ENCODE data around the gene CEACAM5. TPM values are rescaled to one million over a fixed set of nuclear protein-coding genes. Genes with fewer than 3 reads are reported as not detected.

The CEACAM5 gene
- total RNA-seq, 1 donor: not detected

- TF ChIP-seq, protein P1, sequence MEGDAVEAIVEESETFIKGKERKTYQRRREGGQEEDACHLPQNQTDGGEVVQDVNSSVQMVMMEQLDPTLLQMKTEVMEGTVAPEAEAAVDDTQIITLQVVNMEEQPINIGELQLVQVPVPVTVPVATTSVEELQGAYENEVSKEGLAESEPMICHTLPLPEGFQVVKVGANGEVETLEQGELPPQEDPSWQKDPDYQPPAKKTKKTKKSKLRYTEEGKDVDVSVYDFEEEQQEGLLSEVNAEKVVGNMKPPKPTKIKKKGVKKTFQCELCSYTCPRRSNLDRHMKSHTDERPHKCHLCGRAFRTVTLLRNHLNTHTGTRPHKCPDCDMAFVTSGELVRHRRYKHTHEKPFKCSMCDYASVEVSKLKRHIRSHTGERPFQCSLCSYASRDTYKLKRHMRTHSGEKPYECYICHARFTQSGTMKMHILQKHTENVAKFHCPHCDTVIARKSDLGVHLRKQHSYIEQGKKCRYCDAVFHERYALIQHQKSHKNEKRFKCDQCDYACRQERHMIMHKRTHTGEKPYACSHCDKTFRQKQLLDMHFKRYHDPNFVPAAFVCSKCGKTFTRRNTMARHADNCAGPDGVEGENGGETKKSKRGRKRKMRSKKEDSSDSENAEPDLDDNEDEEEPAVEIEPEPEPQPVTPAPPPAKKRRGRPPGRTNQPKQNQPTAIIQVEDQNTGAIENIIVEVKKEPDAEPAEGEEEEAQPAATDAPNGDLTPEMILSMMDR (IDR thresholded peaks at IDR 0.05; ENCODE audit: extremely low read depth, low read depth, low read length): no peak
- no peak for DNase-seq (ENCODE audit: insufficient read length, low spot score, missing footprints)
- no peak overlapping the region for H2AFZ ChIP-seq (ENCODE audit: low read length)
- no peaks in the 10 kb centered on the region for H3K9me3 ChIP-seq (ENCODE audit: low read depth, low read length)
- no peaks in the 10 kb centered on the region for H4K20me1 ChIP-seq (ENCODE audit: insufficient read depth, low read length)
- H3K79me2 ChIP-seq (ENCODE audit: insufficient read depth, low read length): no peaks in the 10 kb centered on the region
- no peaks in the 10 kb centered on the region for H3K36me3 ChIP-seq (ENCODE audit: insufficient read depth, low read length)
- H3K4me2 ChIP-seq (ENCODE audit: insufficient read depth, low read length): no peak overlapping the region
- no peaks in the 10 kb centered on the region for H3K27me3 ChIP-seq (ENCODE audit: insufficient read depth, low read length)
- no peak overlapping the region for H3K27ac ChIP-seq (ENCODE audit: low read depth, low read length)
- no peak overlapping the region for H3K4me3 ChIP-seq (ENCODE audit: insufficient read depth, low read length)
- no peaks in the 10 kb centered on the region for H3K4me1 ChIP-seq (ENCODE audit: insufficient read depth, low read length)
Observed at GRCh38 chr19:41671486-41671885, 36.9 kb upstream of the CEACAM5 start.

GRCh38 chr19:41682437-41682836 lies 26.0 kb upstream of the CEACAM5 start:
- TF ChIP-seq, protein P1 (IDR thresholded peaks at IDR 0.05; ENCODE audit: extremely low read depth, low read depth, low read length): no peak
- H3K79me2 ChIP-seq (ENCODE audit: insufficient read depth, low read length): no peaks in the 10 kb centered on the region
- no peak overlapping the region for H2AFZ ChIP-seq (ENCODE audit: low read length)
- H4K20me1 ChIP-seq (ENCODE audit: insufficient read depth, low read length): no peaks in the 10 kb centered on the region
- peaks cover 6% of the 10 kb centered on the region for H3K27me3 ChIP-seq (ENCODE audit: insufficient read depth, low read length)
- H3K36me3 ChIP-seq (ENCODE audit: insufficient read depth, low read length): no peaks in the 10 kb centered on the region
- H3K9me3 ChIP-seq (ENCODE audit: low read depth, low read length): no peaks in the 10 kb centered on the region
- no peaks in the 10 kb centered on the region for H3K4me1 ChIP-seq (ENCODE audit: insufficient read depth, low read length)
- no peak overlapping the region for H3K4me3 ChIP-seq (ENCODE audit: insufficient read depth, low read length)
- H3K4me2 ChIP-seq (ENCODE audit: insufficient read depth, low read length): no peak overlapping the region
- no peak overlapping the region for H3K27ac ChIP-seq (ENCODE audit: low read depth, low read length)
- no peak for DNase-seq (ENCODE audit: insufficient read length, low spot score, missing footprints)

- Histone ChIP-seq H3K36me3 (ENCODE audit: insufficient read depth, low read length) (no peaks in the 10 kb centered on the region), H3K4me1 (ENCODE audit: insufficient read depth, low read length) (no peaks in the 10 kb centered on the region), H3K4me3 (ENCODE audit: insufficient read depth, low read length) (no peak overlapping the region), H3K27me3 (ENCODE audit: insufficient read depth, low read length) (peaks cover 6% of the 10 kb centered on the region), H3K27ac (ENCODE audit: low read depth, low read length) (no peak overlapping the region), H3K79me2 (ENCODE audit: insufficient read depth, low read length) (no peaks in the 10 kb centered on the region), H3K4me2 (ENCODE audit: insufficient read depth, low read length) (no peak overlapping the region), H4K20me1 (ENCODE audit: insufficient read depth, low read length) (no peaks in the 10 kb centered on the region), H3K9me3 (ENCODE audit: low read depth, low read length) (no peaks in the 10 kb centered on the region), H2AFZ (ENCODE audit: low read length) (no peak overlapping the region)
- no peak for DNase-seq (ENCODE audit: insufficient read length, low spot score, missing footprints)
- TF ChIP-seq, protein P1 (IDR thresholded peaks at IDR 0.05; ENCODE audit: extremely low read depth, low read depth, low read length): no peak
Observed at GRCh38 chr19:41687419-41687818, 21.0 kb upstream of the CEACAM5 start.

- TF ChIP-seq, protein P1 (IDR thresholded peaks at IDR 0.05; ENCODE audit: extremely low read depth, low read depth, low read length): no peak
- H3K27ac ChIP-seq (ENCODE audit: low read depth, low read length): no peak within 1 kb of the TSS
- no peaks in the 10 kb centered on the region for H3K79me2 ChIP-seq (ENCODE audit: insufficient read depth, low read length)
- no peaks in the 10 kb centered on the region for H4K20me1 ChIP-seq (ENCODE audit: insufficient read depth, low read length)
- DNase-seq (ENCODE audit: insufficient read length, low spot score, missing footprints): no peak
- no peaks in the 10 kb centered on the region for H3K4me1 ChIP-seq (ENCODE audit: insufficient read depth, low read length)
- no peak within 1 kb of the TSS for H3K4me3 ChIP-seq (ENCODE audit: insufficient read depth, low read length)
- no peak within 1 kb of the TSS for H2AFZ ChIP-seq (ENCODE audit: low read length)
- no peak within 1 kb of the TSS for H3K4me2 ChIP-seq (ENCODE audit: insufficient read depth, low read length)
- H3K27me3 ChIP-seq (ENCODE audit: insufficient read depth, low read length): peaks cover 6% of the 10 kb centered on the region
- no peaks in the 10 kb centered on the region for H3K9me3 ChIP-seq (ENCODE audit: low read depth, low read length)
- no peaks in the 10 kb centered on the region for H3K36me3 ChIP-seq (ENCODE audit: insufficient read depth, low read length)
Observed at GRCh38 chr19:41688098-41688497, 20.3 kb upstream of the CEACAM5 start, which contains the start of gene CEACAM7. Gene CEACAM7, minus strand, starts transcription at chr19:41688270. Its CDS starts 105 bp downstream, at chr19:41688165.

All from osteoblast (primary cell).